HepG2 (cell line): Measurements from ENCODE around the gene CDK11B. TPM values are rescaled to one million over a fixed set of nuclear protein-coding genes. Genes with fewer than 3 reads are reported as not detected.

Experiments
- ADNP ChIP-seq: sonication (generic); formaldehyde crosslinking; IDR thresholded peaks from 2 replicates; pipeline ENCODE4 v1.4.0; 2020; ENCODE audit warnings: missing genetic modification reagents
- CHCHD3 ChIP-seq: sonication (generic); formaldehyde crosslinking; IDR thresholded peaks from 2 replicates; pipeline ENCODE4 v1.8.0; 2022; ENCODE audit warnings: mild to moderate bottlenecking, missing genetic modification reagents, moderate library complexity
- PHF8 ChIP-seq: sonication (generic); formaldehyde crosslinking; IDR thresholded peaks from 2 replicates; pipeline ENCODE4 v1.5.0; 2020; ENCODE audit warnings: missing genetic modification reagents
- SYNCRIP ChIP-seq: fragments of 200-400 bp; formaldehyde crosslinking; IDR thresholded peaks from 2 replicates; pipeline ENCODE4 v1.6.1; 2018; ENCODE audit warnings: mild to moderate bottlenecking, low read depth, low read length; ENCODE audit not compliant: insufficient read depth
- ZNF274 ChIP-seq: sonication (generic); formaldehyde crosslinking; IDR thresholded peaks from 2 replicates; pipeline ENCODE4 v1.5.1; 2020; ENCODE audit warnings: mild to moderate bottlenecking, missing genetic modification reagents
- ZNF451 ChIP-seq: sonication (generic); formaldehyde crosslinking; IDR thresholded peaks from 2 replicates; pipeline ENCODE4 v1.5.0; 2020; ENCODE audit warnings: mild to moderate bottlenecking, missing genetic modification reagents
- ZNF724P ChIP-seq: sonication (generic); formaldehyde crosslinking; IDR thresholded peaks from 2 replicates; pipeline ENCODE4 v1.8.0; 2022; ENCODE audit warnings: missing genetic modification reagents, borderline replicate concordance
- polyA plus RNA-seq, 8 experiments: library from polyadenylated mRNA; depleted of rRNA in 3 of 8; stranded (reverse) in 7 of 8; unstranded in 1 of 8; fragments of >200 nt; fragmentation: Illumina TruSeq in 4 of 8; extraction: Trizol in 4 of 8; gene quantifications; 2 replicates each; pipeline versions ENCODE4 v1.2.1 to v1.2.3, GENCODE V29; 2011 to 2016; ENCODE audit warnings: low read depth in 4 of 8, missing spikeins in 1 of 8, mixed read lengths in 1 of 8; ENCODE audit not compliant: insufficient read depth in 1 of 8
- total RNA-seq, 5 experiments: library from RNA; depleted of rRNA; stranded (reverse); fragments of >200 nt; fragmentation: Illumina TruSeq; extraction: Trizol; gene quantifications; 2 replicates each; pipeline ENCODE4 v1.2.3, GENCODE V29; 2016; ENCODE audit warnings: low read depth in 1 of 5
- TF ChIP-seq, protein P1 (sequence below): sonication (generic); formaldehyde crosslinking; IDR thresholded peaks from 2 replicates; pipeline ENCODE4 v1.5.0; 2020; ENCODE audit warnings: missing genetic modification reagents
- TF ChIP-seq, protein P2 (sequence below): sonication (generic); formaldehyde crosslinking; IDR thresholded peaks from 2 replicates; pipeline ENCODE4 v1.4.0; 2020; ENCODE audit warnings: missing genetic modification reagents, borderline replicate concordance
- TF ChIP-seq, protein P3 (sequence below): IDR thresholded peaks from 2 replicates; pipeline ENCODE4 v1.6.1; 2018; ENCODE audit warnings: missing genetic modification reagents, mild to moderate bottlenecking, missing compliant biosample characterization
- TF ChIP-seq, protein P4 (sequence below): sonication (generic); formaldehyde crosslinking; IDR thresholded peaks from 2 replicates; pipeline ENCODE4 v1.5.1; 2020; ENCODE audit warnings: mild to moderate bottlenecking, missing genetic modification reagents, moderate library complexity
- TF ChIP-seq, protein P5 (sequence below): sonication (generic); formaldehyde crosslinking; IDR thresholded peaks from 2 replicates; pipeline ENCODE4 v1.4.0; 2020; ENCODE audit warnings: missing genetic modification reagents
- TF ChIP-seq, protein P6 (sequence below): sonication (generic); formaldehyde crosslinking; IDR thresholded peaks from 2 replicates; pipeline ENCODE4 v1.5.0; 2020; ENCODE audit warnings: missing genetic modification reagents, mild to moderate bottlenecking, borderline replicate concordance

The CDK11B gene
- total and polyA plus RNA-seq, 2 of the 13 experiments (the other 11 are each of a cell fraction or from before 2014, with no cell fraction given): 3.6 to 15.1 TPM

DNA sequence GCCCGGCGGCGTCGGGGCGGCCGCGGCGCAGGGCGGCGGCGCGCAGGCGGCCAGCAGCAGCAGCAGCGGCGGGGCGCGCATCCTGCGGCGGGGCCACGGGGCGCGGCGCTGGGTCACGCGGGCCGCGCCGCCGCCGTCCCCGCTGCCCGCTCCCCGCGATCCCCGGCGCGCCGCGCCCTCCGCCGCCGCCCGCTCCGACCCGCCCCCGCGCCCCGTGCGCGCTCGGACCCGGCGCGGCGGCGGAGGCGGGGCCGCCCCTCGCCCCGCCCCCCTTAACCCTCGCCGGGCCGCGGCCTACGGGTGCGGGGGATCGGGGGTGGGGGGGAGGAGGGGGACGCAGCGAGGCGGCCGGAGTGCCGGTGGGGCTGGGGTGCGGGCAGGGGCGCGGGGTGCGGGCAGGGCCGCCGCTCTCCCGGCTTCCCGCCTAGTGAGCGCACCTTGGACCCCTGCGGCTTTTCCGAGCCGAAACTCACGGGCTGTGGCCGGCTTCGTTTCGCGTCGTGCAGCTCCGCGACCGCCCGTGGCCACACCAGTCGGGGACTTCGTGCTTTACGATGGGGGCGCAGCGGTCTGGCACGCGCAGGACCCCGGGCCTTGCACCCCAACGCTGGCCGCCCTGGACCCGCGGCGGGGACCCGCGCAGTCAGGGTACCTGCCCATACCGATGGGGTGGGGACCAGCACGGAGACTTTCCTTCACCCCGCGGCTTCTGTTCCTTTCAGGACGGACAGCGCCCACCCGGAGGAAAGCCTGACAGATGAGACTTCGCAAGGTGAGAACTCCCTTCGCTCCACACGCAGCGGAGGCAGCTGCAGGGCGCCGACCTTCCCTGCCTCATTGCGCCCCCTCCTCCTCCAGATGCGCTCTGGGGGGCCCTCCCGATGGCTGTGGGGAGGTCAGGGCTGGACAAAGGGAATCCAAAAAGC lies 58.6 kb downstream of the CDK11B start, which contains the start of gene FNDC10 (continued):
- TF ChIP-seq, protein P1, sequence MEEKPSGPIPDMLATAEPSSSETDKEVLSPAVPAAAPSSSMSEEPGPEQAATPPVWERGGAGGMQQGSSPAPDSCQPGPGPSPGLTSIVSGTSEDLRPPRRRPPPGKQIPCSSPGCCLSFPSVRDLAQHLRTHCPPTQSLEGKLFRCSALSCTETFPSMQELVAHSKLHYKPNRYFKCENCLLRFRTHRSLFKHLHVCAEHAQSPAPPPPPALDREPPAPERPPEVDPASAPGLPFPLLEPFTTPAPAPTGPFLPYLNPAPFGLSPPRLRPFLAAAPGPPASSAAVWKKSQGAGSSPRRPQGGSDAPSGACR: 0 out of 2 replicates have a peak, but pooled peaks have one; percentile 23
- TF ChIP-seq SYNCRIP (no peak), ZNF274 (CRISPR knock-in tag) (0 out of 2 replicates have a peak, but pooled peaks have one; percentile 11), CHCHD3 (CRISPR knock-in tag) (peak; percentile 92), ZNF451 (CRISPR knock-in tag) (0 out of 2 replicates have a peak, but pooled peaks have one; percentile 26), ADNP (CRISPR knock-in tag) (no peak), ZNF724P (CRISPR knock-in tag) (0 out of 2 replicates have a peak, but pooled peaks have one; percentile 57), PHF8 (CRISPR knock-in tag) (no peak; the same call in 1 of the 2 replicates)
- TF ChIP-seq, protein P2, sequence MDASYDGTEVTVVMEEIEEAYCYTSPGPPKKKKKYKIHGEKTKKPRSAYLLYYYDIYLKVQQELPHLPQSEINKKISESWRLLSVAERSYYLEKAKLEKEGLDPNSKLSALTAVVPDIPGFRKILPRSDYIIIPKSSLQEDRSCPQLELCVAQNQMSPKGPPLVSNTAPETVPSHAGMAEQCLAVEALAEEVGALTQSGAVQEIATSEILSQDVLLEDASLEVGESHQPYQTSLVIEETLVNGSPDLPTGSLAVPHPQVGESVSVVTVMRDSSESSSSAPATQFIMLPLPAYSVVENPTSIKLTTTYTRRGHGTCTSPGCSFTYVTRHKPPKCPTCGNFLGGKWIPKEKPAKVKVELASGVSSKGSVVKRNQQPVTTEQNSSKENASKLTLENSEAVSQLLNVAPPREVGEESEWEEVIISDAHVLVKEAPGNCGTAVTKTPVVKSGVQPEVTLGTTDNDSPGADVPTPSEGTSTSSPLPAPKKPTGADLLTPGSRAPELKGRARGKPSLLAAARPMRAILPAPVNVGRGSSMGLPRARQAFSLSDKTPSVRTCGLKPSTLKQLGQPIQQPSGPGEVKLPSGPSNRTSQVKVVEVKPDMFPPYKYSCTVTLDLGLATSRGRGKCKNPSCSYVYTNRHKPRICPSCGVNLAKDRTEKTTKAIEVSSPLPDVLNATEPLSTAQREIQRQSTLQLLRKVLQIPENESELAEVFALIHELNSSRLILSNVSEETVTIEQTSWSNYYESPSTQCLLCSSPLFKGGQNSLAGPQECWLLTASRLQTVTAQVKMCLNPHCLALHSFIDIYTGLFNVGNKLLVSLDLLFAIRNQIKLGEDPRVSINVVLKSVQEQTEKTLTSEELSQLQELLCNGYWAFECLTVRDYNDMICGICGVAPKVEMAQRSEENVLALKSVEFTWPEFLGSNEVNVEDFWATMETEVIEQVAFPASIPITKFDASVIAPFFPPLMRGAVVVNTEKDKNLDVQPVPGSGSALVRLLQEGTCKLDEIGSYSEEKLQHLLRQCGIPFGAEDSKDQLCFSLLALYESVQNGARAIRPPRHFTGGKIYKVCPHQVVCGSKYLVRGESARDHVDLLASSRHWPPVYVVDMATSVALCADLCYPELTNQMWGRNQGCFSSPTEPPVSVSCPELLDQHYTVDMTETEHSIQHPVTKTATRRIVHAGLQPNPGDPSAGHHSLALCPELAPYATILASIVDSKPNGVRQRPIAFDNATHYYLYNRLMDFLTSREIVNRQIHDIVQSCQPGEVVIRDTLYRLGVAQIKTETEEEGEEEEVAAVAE: no peak
- TF ChIP-seq, protein P3, sequence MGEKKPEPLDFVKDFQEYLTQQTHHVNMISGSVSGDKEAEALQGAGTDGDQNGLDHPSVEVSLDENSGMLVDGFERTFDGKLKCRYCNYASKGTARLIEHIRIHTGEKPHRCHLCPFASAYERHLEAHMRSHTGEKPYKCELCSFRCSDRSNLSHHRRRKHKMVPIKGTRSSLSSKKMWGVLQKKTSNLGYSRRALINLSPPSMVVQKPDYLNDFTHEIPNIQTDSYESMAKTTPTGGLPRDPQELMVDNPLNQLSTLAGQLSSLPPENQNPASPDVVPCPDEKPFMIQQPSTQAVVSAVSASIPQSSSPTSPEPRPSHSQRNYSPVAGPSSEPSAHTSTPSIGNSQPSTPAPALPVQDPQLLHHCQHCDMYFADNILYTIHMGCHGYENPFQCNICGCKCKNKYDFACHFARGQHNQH: no peak
- TF ChIP-seq, protein P4, sequence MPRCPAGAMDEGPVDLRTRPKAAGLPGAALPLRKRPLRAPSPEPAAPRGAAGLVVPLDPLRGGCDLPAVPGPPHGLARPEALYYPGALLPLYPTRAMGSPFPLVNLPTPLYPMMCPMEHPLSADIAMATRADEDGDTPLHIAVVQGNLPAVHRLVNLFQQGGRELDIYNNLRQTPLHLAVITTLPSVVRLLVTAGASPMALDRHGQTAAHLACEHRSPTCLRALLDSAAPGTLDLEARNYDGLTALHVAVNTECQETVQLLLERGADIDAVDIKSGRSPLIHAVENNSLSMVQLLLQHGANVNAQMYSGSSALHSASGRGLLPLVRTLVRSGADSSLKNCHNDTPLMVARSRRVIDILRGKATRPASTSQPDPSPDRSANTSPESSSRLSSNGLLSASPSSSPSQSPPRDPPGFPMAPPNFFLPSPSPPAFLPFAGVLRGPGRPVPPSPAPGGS (CRISPR knock-in tag): peak; percentile 16; the same call in 1 of the 2 replicates
- TF ChIP-seq, protein P5, sequence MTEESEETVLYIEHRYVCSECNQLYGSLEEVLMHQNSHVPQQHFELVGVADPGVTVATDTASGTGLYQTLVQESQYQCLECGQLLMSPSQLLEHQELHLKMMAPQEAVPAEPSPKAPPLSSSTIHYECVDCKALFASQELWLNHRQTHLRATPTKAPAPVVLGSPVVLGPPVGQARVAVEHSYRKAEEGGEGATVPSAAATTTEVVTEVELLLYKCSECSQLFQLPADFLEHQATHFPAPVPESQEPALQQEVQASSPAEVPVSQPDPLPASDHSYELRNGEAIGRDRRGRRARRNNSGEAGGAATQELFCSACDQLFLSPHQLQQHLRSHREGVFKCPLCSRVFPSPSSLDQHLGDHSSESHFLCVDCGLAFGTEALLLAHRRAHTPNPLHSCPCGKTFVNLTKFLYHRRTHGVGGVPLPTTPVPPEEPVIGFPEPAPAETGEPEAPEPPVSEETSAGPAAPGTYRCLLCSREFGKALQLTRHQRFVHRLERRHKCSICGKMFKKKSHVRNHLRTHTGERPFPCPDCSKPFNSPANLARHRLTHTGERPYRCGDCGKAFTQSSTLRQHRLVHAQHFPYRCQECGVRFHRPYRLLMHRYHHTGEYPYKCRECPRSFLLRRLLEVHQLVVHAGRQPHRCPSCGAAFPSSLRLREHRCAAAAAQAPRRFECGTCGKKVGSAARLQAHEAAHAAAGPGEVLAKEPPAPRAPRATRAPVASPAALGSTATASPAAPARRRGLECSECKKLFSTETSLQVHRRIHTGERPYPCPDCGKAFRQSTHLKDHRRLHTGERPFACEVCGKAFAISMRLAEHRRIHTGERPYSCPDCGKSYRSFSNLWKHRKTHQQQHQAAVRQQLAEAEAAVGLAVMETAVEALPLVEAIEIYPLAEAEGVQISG (CRISPR knock-in tag): no peak
- TF ChIP-seq, protein P6, sequence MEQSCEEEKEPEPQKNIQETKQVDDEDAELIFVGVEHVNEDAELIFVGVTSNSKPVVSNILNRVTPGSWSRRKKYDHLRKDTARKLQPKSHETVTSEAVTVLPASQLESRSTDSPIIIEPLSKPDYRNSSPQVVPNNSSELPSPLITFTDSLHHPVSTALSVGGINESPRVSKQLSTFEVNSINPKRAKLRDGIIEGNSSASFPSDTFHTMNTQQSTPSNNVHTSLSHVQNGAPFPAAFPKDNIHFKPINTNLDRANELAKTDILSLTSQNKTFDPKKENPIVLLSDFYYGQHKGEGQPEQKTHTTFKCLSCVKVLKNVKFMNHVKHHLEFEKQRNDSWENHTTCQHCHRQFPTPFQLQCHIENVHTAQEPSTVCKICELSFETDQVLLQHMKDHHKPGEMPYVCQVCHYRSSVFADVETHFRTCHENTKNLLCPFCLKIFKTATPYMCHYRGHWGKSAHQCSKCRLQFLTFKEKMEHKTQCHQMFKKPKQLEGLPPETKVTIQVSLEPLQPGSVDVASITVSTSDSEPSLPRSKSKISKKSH (CRISPR knock-in tag): 0 out of 2 replicates have a peak, but pooled peaks have one; percentile 33
